Activated T-helper 1 cell treated with Interleukin-2 at 50 U/mL for 16 hours (primary cell): ENCODE measurements around the gene USP33.
"Not testable (repeated sequence)": the region's sequence is repeated elsewhere in the genome, so short reads cannot be mapped to it uniquely, and the experiment has no call there.

Source experiments
- DNase-seq: peaks from one replicate; pipeline ENCODE4 v3.0.0-alpha.2; 2020; ENCODE audit warnings: low read depth

Gene USP33

GRCh38 chr1:77671836-77672235 is 87.8 kb downstream of the USP33 start:
- no peak for DNase-seq

GRCh38 chr1:77670330-77670729 is 89.3 kb downstream of the USP33 start:
- DNase-seq: no peak

GRCh38 chr1:77668924-77669449 is 90.7 kb downstream of the USP33 start:
- no peak for DNase-seq

- no peak for DNase-seq
Measured at GRCh38 chr1:77664939-77665516, 94.6 kb downstream of the USP33 start.

GRCh38 chr1:77661696-77662095 is 98.0 kb downstream of the USP33 start:
- DNase-seq: no peak

GRCh38 chr1:77659879-77660593 is 99.6 kb downstream of the USP33 start:
- no peak for DNase-seq

- no peak for DNase-seq
Measured at GRCh38 chr1:77658271-77658670, 101.4 kb downstream of the USP33 start.

- no peak for DNase-seq
Measured at GRCh38 chr1:77655431-77655974, 104.1 kb downstream of the USP33 start.

GRCh38 chr1:77652970-77653516 is 106.6 kb downstream of the USP33 start:
- no peak for DNase-seq

- DNase-seq: no peak
Measured at GRCh38 chr1:77652268-77652667, 107.4 kb downstream of the USP33 start.

- no peak for DNase-seq
Measured at GRCh38 chr1:77649127-77649526, 110.5 kb downstream of the USP33 start.

- not testable (repeated sequence) for DNase-seq
Measured at GRCh38 chr1:77646224-77646623, 113.4 kb downstream of the USP33 start.
